ENCODE data around the gene TMEM213.

Gene TMEM213

DNA sequence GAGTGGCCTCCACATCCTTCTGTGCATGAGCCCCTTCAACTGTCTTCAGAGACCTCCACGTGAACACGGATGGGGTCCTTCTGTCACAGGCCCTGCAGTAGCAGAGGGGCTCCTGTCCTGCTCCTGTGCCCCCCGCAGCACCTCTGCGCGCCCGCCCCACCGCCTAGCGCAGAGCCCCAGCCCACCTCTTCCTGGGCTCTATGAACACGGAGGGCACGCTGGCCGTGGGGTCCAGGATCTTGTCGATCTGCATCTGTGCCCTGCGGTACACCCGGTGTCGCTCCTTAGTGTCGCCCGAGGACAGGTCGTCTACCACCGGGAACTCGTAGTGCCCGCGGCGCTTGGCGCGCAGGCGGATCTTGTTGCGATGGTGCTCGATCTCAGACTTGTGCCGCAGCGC is 71.6 kb downstream of the TMEM213 start:
- no peaks in the 10 kb centered on the region for H3K27me3 Mint-ChIP-seq
- H3K4me3 Mint-ChIP-seq, result no peak overlapping the region
- H3K27ac Mint-ChIP-seq, result no peak overlapping the region
- H3K36me3 Mint-ChIP-seq (ENCODE audit: low read depth), result no peaks in the 10 kb centered on the region
- no peaks in the 10 kb centered on the region for H3K9me3 Mint-ChIP-seq
- H3K4me1 Mint-ChIP-seq (ENCODE audit: low read depth), result peaks cover 5% of the 10 kb centered on the region

DNA sequence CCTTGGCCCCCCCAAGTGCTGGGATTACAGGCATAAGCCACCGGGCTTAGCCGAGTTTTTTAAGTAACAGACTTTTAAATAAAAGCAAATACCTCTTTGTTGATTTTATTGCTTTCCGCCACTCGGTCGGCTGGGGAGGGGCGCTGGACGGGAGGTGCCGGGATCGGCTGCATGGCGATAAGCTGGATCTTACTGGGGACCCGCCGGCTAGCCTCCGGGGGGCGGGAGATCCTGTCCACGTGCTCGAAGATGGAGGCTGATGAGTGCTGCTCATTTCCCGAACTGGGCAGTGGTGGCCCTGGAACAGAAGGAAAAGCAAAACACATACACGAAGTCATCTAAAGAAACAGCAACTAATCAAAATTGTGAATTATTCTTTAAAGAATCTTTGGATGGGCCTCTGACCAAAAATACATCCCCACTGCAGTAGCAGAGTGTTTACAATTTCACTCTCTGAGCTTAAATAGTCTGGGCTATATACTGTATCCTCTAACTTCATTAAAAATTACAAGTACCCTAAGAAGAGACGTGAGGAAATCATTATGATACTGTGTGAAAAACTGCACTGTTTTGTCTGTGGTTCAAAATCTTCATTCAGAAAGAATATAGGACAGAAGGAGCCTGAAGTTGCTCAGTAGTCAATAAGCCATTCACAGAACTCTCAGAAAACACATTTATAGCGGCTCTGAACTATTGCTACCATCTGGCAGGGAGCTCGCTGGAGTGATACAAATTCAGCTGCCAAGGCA is 73.4 kb downstream of the TMEM213 start:
- Mint-ChIP-seq H3K27ac (no peak overlapping the region), H3K9me3 (no peaks in the 10 kb centered on the region), H3K27me3 (no peaks in the 10 kb centered on the region), H3K4me1 (ENCODE audit: low read depth) (peaks cover 16% of the 10 kb centered on the region), H3K4me3 (no peak overlapping the region), H3K36me3 (ENCODE audit: low read depth) (no peaks in the 10 kb centered on the region)

DNA sequence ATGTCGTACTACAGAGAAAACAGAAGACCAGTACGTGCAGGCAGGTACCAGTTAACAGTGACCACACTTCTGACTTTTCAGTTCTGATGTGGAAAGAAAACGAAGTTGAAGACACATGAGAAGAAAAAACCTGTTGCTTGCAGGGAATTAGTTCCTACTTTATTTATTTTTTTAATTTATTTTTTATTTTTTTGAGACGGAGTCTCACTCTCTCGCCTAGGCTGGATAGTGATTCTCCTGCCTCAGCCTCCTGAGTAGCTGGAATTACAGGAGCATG is 74.0 kb downstream of the TMEM213 start:
- Mint-ChIP-seq H3K9me3 (no peaks in the 10 kb centered on the region), H3K4me1 (ENCODE audit: low read depth) (peaks cover 21% of the 10 kb centered on the region), H3K4me3 (no peak overlapping the region), H3K27me3 (no peaks in the 10 kb centered on the region), H3K27ac (no peak overlapping the region), H3K36me3 (ENCODE audit: low read depth) (no peaks in the 10 kb centered on the region)

DNA sequence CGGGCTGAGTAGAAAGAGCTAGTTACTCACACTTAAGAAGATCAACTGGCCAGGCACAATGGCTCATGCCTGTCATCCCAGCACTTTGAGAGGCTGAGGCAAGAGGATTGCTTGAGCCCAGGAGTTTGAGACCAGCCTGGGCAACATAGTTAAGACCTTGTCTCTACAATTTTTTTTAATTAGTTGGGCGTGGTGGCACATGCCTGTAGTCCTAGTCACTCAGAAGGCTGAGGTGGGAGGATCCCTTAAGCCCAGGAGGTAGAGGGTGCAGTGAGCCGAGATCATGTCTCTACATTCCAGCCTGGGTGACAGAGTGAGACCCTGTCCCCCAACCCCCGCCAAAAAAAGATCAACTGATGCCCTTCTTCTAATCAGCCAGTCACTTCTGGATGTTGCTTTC is 74.8 kb downstream of the TMEM213 start:
- H3K27me3 Mint-ChIP-seq, result no peaks in the 10 kb centered on the region
- peaks cover 21% of the 10 kb centered on the region for H3K4me1 Mint-ChIP-seq (ENCODE audit: low read depth)
- H3K36me3 Mint-ChIP-seq (ENCODE audit: low read depth), result no peaks in the 10 kb centered on the region
- no peak overlapping the region for H3K27ac Mint-ChIP-seq
- H3K4me3 Mint-ChIP-seq, result no peak overlapping the region
- no peaks in the 10 kb centered on the region for H3K9me3 Mint-ChIP-seq

DNA sequence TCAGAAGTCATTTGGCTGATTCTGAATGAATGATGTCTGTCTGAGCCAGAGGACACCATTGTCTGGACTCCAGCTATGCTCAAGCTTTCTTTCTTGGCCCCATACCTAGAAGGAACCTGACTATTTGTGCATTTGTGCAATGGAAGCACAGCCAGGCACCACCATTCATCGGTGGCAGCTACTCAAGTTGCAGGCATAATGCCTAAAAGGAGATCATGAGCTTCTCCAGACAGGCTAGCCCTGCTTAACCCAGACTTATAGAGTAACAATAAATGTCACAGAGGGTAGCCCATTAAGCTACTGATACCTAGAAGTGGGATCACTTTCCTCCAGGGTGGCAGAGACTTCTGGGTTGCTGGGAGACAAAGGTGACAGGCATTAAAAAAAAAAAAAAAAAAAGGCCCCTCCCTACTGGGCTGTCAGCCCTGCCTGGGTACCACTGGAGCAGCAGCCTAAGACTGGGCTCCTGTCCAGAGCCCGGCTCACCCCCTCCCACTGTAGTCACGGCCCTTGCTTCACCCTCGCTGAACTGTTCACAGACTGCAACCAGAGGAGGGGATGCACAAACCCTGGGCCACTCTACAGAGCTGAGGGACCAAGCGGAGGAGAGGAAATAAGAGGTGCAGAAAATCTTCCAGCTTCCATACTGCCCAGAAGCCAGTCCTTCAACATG is 75.6 kb downstream of the TMEM213 start:
- Mint-ChIP-seq H3K27ac (no peak overlapping the region), H3K4me3 (no peak overlapping the region), H3K36me3 (ENCODE audit: low read depth) (no peaks in the 10 kb centered on the region), H3K4me1 (ENCODE audit: low read depth) (peaks cover 21% of the 10 kb centered on the region), H3K27me3 (no peaks in the 10 kb centered on the region), H3K9me3 (no peaks in the 10 kb centered on the region)

DNA sequence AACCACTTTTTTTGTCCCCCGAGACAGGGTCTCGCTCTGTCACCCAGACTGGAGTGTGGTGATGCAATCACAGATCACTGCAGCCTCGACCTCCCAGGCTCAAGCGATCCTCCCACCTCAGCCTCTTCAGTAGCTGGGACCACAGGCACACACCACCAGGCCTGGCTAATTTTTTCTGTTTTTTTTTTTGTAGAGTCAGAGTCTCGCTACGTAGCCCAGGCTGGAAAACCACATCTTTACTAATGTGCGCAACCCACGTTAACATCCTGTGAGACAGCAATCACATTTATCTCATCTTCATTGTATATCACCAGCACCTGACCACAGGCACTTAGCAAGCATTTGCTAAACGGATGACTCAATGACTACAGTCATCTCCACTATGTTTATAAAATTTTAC is 78.0 kb downstream of the TMEM213 start:
- Mint-ChIP-seq H3K4me3 (no peak overlapping the region), H3K4me1 (ENCODE audit: low read depth) (peaks cover 21% of the 10 kb centered on the region), H3K9me3 (no peaks in the 10 kb centered on the region), H3K36me3 (ENCODE audit: low read depth) (no peaks in the 10 kb centered on the region), H3K27ac (no peak overlapping the region), H3K27me3 (no peaks in the 10 kb centered on the region)

DNA sequence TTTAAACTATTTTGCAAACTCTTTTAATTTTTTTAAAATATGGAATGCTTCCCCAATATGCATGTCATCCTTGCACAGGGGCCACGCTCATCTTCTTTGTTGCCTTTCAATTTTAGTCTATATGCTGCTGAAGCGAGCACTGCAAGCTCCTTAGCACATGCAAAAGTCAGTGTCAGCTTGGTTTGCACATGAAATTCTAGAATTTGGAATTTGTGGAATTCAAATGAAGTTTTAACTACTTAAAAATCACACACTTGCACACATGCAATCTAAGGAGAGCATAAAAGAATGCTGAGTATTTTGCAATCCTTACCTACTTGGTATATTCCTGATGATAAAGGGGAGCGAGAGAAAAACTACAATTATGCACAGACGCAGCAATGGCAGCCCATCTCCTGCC is 78.5 kb downstream of the TMEM213 start:
- Mint-ChIP-seq H3K4me3 (no peak overlapping the region), H3K4me1 (ENCODE audit: low read depth) (peaks cover 22% of the 10 kb centered on the region), H3K9me3 (no peaks in the 10 kb centered on the region), H3K27ac (no peak overlapping the region), H3K27me3 (no peaks in the 10 kb centered on the region), H3K36me3 (ENCODE audit: low read depth) (no peaks in the 10 kb centered on the region)

DNA sequence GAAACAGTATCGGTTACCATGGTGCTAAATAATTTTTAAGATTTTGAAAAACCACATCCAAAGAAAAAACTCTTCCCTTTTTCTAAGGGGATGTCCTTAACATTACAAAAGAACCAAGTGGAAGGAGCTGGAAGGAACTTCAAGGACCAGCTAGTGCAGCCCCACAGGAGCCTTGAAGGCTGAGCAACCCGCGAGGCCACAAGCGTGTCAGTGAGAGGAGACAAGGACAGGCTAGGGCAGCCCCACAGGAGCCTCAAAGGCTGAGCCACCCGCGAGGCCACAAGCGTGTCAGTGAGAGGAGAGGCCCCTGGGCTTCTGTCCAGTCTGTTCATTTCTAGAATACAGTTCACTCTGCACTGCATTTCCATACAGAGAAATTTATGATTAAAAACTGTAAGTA is 80.3 kb downstream of the TMEM213 start:
- Mint-ChIP-seq H3K27ac (no peak overlapping the region), H3K9me3 (no peaks in the 10 kb centered on the region), H3K27me3 (no peaks in the 10 kb centered on the region), H3K4me3 (no peak overlapping the region), H3K36me3 (ENCODE audit: low read depth) (no peaks in the 10 kb centered on the region), H3K4me1 (ENCODE audit: low read depth) (peaks cover 38% of the 10 kb centered on the region)

DNA sequence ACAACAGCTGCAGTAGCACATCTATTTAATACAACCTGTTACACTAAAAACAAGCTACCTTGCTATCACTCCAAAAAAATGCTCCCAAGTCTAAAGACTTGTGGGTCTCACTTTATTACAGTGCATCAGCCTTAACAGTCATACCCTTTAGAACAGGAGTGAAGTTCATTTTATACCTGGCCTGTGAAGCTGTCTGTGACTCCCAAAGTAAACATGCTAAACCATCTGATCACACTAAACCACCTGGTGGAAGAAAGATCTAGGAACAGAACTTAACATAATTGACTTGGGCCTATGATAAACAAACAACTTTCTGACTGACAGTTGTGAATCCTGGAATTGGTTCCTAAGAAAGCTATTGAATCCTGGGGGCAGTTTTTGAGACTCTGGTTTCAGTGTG is 81.1 kb downstream of the TMEM213 start:
- Mint-ChIP-seq H3K4me1 (ENCODE audit: low read depth) (peaks cover 38% of the 10 kb centered on the region), H3K9me3 (no peaks in the 10 kb centered on the region), H3K4me3 (no peak overlapping the region), H3K36me3 (ENCODE audit: low read depth) (no peaks in the 10 kb centered on the region), H3K27ac (no peak overlapping the region), H3K27me3 (no peaks in the 10 kb centered on the region)

DNA sequence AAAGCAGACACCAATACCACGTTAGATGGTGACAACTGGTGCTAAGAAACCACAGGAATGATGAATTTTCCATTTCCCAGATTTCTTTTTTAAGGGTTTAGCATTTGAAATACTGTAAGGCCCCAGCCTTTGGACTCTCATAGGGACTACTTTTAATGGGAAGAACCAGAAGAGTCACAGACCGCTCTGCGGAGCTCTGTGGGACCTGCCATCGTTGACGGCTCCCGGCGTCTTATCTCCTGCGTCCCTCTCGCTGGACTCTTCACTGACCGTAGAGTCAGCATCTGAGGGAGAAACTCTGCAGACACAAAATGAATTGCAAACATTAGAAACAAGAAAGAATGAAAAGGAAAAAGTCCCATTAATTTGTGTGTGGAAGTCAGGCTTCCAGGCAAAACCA is 81.6 kb downstream of the TMEM213 start:
- Mint-ChIP-seq H3K4me3 (no peak overlapping the region), H3K9me3 (no peaks in the 10 kb centered on the region), H3K27ac (no peak overlapping the region), H3K36me3 (ENCODE audit: low read depth) (no peaks in the 10 kb centered on the region), H3K4me1 (ENCODE audit: low read depth) (peaks cover 36% of the 10 kb centered on the region), H3K27me3 (no peaks in the 10 kb centered on the region)

DNA sequence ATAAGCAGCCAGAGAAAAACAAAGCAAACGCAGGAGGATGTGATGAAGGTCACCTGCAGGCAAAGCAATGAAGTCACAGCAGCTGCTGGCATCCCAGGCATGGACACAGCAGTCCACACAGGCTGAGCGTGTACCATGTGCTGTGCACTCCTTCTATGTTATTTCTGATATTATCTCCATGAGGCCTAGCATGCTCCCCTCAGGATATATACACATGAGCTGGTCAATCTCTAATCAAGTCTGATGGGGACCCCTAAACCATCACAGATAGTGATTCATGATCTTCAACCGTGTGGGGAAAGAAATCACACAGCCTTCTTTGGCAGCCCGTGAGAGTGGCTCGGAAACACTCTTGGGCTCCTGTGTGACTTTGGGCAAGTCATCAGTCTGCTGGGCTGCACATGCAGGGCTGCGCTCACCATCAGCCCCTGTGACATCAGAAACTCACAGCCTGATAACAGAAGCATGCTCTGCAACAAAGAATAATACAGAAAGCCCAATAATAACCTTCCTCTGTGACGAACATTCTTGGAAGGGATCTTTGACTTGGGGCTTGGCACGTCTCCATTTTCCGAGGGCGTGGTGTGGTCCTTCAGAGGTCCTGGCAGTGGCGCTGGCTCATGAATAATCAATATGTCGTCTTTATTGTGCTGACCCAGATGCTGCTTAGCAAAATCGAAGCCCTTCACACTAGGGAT is 83.2 kb downstream of the TMEM213 start:
- Mint-ChIP-seq H3K27ac (no peak overlapping the region), H3K36me3 (ENCODE audit: low read depth) (no peaks in the 10 kb centered on the region), H3K4me3 (no peak overlapping the region), H3K4me1 (ENCODE audit: low read depth) (peaks cover 24% of the 10 kb centered on the region), H3K9me3 (no peaks in the 10 kb centered on the region), H3K27me3 (no peaks in the 10 kb centered on the region)

DNA sequence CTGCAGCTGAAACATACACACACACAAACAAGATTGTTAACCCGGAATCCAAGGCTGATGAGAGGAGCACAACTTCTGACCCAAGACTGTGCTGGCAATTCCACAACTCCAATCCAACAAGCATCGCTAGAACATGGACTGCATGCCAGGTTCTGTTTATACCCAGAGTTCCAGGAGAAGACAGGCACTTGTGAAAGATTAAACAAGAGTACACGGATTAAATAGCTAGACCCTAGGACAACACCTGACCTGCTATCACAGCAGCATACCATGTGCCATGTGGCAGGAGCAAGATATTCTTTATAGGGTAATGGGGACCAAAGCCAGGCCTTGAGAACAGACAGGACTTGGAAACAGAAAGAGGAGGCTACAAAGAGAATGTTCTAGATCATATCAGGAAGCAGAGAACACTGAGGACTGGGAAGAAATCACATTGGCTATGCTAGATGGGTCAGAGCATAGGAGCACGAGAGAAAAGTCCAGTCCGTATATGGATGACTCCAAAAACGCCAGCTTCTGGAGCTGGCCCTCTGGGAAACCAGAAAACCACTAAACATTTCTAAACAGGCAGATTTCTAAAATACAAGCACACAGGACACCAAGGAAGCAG is 83.9 kb downstream of the TMEM213 start:
- H3K4me3 Mint-ChIP-seq, result no peak overlapping the region
- H3K27ac Mint-ChIP-seq, result peak overlapping the region; percentile 81

DNA sequence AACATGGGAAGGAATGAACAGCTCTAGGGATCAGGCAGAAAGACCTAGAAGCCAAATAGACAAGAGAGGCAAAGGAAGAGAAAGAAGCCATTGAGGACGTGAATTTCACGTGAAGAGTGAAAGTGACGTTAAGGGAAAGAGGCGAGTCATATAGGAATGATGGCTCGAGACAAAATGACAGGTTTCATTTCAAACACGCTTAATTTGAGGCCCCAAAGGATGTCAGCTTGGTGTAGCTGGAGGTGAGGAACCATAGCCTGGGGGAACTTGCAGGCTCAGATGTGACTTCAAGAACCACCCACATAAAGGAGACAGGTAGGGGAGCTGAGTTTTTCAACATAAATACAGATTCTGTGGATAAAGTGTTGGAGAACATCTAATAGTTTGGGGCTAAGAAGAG is 84.5 kb downstream of the TMEM213 start:
- H3K9me3 Mint-ChIP-seq, result no peaks in the 10 kb centered on the region
- no peaks in the 10 kb centered on the region for H3K27me3 Mint-ChIP-seq
- peak overlapping the region; percentile 43 for H3K4me3 Mint-ChIP-seq
- H3K36me3 Mint-ChIP-seq (ENCODE audit: low read depth), result no peaks in the 10 kb centered on the region
- peaks cover 22% of the 10 kb centered on the region for H3K4me1 Mint-ChIP-seq (ENCODE audit: low read depth)
- H3K27ac Mint-ChIP-seq, result peak overlapping the region; percentile 81

More for the DNA sequence above, 83.9 kb downstream of the TMEM213 start:
- H3K36me3 Mint-ChIP-seq (ENCODE audit: low read depth), result no peaks in the 10 kb centered on the region
- peaks cover 22% of the 10 kb centered on the region for H3K4me1 Mint-ChIP-seq (ENCODE audit: low read depth)
- no peaks in the 10 kb centered on the region for H3K9me3 Mint-ChIP-seq
- no peaks in the 10 kb centered on the region for H3K27me3 Mint-ChIP-seq

DNA sequence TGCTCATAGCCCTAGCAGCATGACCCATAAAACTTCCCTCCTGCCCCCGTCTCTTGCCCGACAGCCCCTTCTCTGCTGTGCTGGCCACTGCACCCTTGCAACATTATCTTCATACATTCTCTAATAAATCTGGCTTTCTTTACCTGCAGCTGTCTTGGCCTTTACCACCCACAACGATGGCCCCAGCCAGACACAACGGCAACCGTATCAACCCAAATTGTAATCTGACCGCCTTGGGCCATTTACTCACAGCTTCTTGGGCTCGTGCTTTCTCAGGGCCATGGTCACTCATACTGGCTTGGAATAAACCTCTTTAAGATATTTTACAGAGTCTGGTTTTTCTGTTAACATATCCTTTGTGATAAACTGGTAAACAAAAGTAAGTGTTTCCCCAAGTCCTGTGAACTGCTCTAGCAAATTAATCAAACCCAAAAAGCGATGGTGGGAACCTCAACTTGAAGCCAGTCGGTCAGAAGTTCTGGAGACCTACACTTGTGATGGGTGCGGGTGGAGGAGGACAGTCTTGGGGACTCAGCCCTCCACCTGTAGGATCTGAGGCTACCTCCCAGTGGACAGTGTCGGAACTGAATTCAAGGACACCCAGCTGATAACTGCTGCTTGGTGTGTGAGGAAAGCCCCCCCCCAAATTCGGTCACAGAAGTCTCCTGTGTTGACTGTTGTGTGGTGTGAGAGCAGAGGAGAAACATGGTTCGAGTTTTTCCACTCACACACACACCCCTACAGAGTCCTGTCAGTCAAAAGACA is 87.8 kb downstream of the TMEM213 start:
- no peaks in the 10 kb centered on the region for H3K9me3 Mint-ChIP-seq
- peaks cover 26% of the 10 kb centered on the region for H3K4me1 Mint-ChIP-seq (ENCODE audit: low read depth)
- H3K4me3 Mint-ChIP-seq, result no peak overlapping the region
- H3K27ac Mint-ChIP-seq, result no peak overlapping the region
- H3K36me3 Mint-ChIP-seq (ENCODE audit: low read depth), result no peaks in the 10 kb centered on the region
- no peaks in the 10 kb centered on the region for H3K27me3 Mint-ChIP-seq

DNA sequence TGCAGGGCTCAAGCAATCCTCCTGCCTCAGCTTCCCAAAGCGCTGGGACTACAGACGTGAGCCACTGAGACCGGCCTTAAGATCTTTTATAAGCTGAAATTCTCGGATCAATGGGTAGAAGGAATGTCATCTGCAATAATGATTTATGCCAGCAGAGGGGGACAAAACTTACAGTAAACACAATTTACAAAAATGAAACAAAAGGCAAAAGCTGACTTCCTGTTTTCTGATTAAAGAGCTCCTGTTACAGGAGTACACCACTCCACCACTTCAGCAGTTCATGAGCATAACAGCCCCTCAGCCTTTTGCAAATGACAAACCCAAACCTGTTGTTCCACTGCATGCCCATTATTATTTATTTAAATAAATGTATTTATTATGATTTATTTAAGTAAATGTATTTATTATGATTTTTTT is 88.7 kb downstream of the TMEM213 start:
- Mint-ChIP-seq H3K9me3 (no peaks in the 10 kb centered on the region), H3K4me3 (no peak overlapping the region), H3K4me1 (ENCODE audit: low read depth) (peaks cover 23% of the 10 kb centered on the region), H3K36me3 (ENCODE audit: low read depth) (no peaks in the 10 kb centered on the region), H3K27ac (peak overlapping the region; percentile 70), H3K27me3 (no peaks in the 10 kb centered on the region)
